GM23338 (cell line): ENCODE measurements around the gene DEDD2. TPM values are rescaled to one million over a fixed set of nuclear protein-coding genes. Genes with fewer than 3 reads are reported as not detected.

Source experiments
- ATAC-seq: fragments of 200-7000 bp; cut with Tn5 transposase; 3 replicates; pipeline ENCODE4 v1.9.1; 2020
- DNase-seq: peaks from one replicate; pipeline ENCODE4 v3.0.0-alpha.2; 2015; ENCODE audit warnings: low spot score
- H2AFZ ChIP-seq: fragments of 200-600 bp; sonication (generic); 2 replicates; pipeline ENCODE4 v1.8.0; 2016; ENCODE audit warnings: antibody characterized with exemption, mild to moderate bottlenecking, moderate library complexity
- H3F3A ChIP-seq: fragments of 200-600 bp; sonication (generic); replicated peaks from 2 replicates; pipeline ENCODE4 v1.8.0; 2017; ENCODE audit warnings: antibody characterized with exemption, mixed run types, low read depth
- H3K27ac ChIP-seq: fragments of 200-600 bp; sonication (generic); 2 replicates; pipeline ENCODE4 v1.6.1; 2016; ENCODE audit warnings: low read depth
- H3K27me3 ChIP-seq: fragments of 200-600 bp; sonication (generic); 2 replicates; pipeline ENCODE4 v1.8.0; 2016; ENCODE audit warnings: mild to moderate bottlenecking, mixed run types, moderate library complexity; ENCODE audit not compliant: insufficient read depth
- H3K36me3 ChIP-seq: fragments of 200-600 bp; sonication (generic); 2 replicates; pipeline ENCODE4 v1.8.0; 2016; ENCODE audit warnings: mild to moderate bottlenecking; ENCODE audit not compliant: insufficient read depth
- H3K4me1 ChIP-seq: fragments of 200-600 bp; sonication (generic); 2 replicates; pipeline ENCODE4 v1.8.0; 2016; ENCODE audit warnings: mild to moderate bottlenecking, moderate library complexity; ENCODE audit not compliant: insufficient read depth
- H3K4me2 ChIP-seq: fragments of 200-600 bp; sonication (generic); 2 replicates; pipeline ENCODE4 v1.7.1; 2017; ENCODE audit warnings: mixed run types
- H3K4me3 ChIP-seq: fragments of 200-600 bp; sonication (generic); 2 replicates; pipeline ENCODE4 v1.6.1; 2016; ENCODE audit warnings: mixed run types
- H3K79me2 ChIP-seq: fragments of 200-600 bp; sonication (generic); replicated peaks from 2 replicates; pipeline ENCODE4 v1.8.0; 2017; ENCODE audit warnings: mild to moderate bottlenecking; ENCODE audit not compliant: insufficient read depth
- H3K9me2 ChIP-seq: fragments of 200-600 bp; sonication (generic); 2 replicates; pipeline ENCODE4 v1.8.0; 2017; ENCODE audit not compliant: insufficient read depth
- H4K20me1 ChIP-seq: fragments of 200-600 bp; sonication (generic); replicated peaks from 2 replicates; pipeline ENCODE4 v1.8.0; 2017; ENCODE audit warnings: mild to moderate bottlenecking; ENCODE audit not compliant: insufficient read depth
- H3K27ac Mint-ChIP-seq: 2 replicates; pipeline ENCODE4 v1.8.0; 2020; ENCODE audit warnings: inconsistent platforms, mild to moderate bottlenecking, moderate library complexity, mixed read lengths
- H3K27me3 Mint-ChIP-seq: 3 replicates; pipeline ENCODE4 v1.8.0; 2022; ENCODE audit warnings: low read depth, mild to moderate bottlenecking, moderate library complexity, mixed read lengths, inconsistent platforms; ENCODE audit not compliant: insufficient read depth, poor library complexity
- H3K36me3 Mint-ChIP-seq: 3 replicates; pipeline ENCODE4 v1.8.0; 2021; ENCODE audit warnings: low read depth, mild to moderate bottlenecking, inconsistent platforms, moderate library complexity, mixed read lengths
- H3K4me1 Mint-ChIP-seq: 3 replicates; pipeline ENCODE4 v1.8.0; 2020; ENCODE audit warnings: mild to moderate bottlenecking, inconsistent platforms, mixed read lengths
- H3K4me3 Mint-ChIP-seq: 3 replicates; pipeline ENCODE4 v1.8.0; 2021; ENCODE audit warnings: moderate library complexity, mild to moderate bottlenecking, inconsistent platforms, mixed read lengths
- H3K9me3 Mint-ChIP-seq: 3 replicates; pipeline ENCODE4 v1.8.0; 2020; ENCODE audit warnings: moderate library complexity, mild to moderate bottlenecking, inconsistent platforms, mixed read lengths
- CREB1 ChIP-seq: fragments of 250-450 bp; sonication (Bioruptor Pico); IDR thresholded peaks from 2 replicates; pipeline ENCODE4 v1.5.0; 2020; ENCODE audit warnings: low read depth, mild to moderate bottlenecking, moderate library complexity
- POLR2AphosphoS5 ChIP-seq: IDR thresholded peaks from 2 replicates; pipeline ENCODE4 v1.6.1; 2016; ENCODE audit warnings: antibody characterized with exemption, low read depth
- REST ChIP-seq: IDR thresholded peaks from one replicate; pipeline ENCODE4 v1.6.1; 2018; ENCODE audit warnings: antibody characterized with exemption; ENCODE audit not compliant: unreplicated experiment
- polyA plus RNA-seq: library from polyadenylated mRNA; unstranded; fragments of >200 nt; fragmentation: Nextera tagmentation; extraction: Ambion mirVana; gene quantifications from 2 replicates; pipeline ENCODE4 v1.2.1, GENCODE V29; 2016
- total RNA-seq: library from RNA; depleted of rRNA; stranded (reverse); fragments of >200 nt; shearing (Covaris generic); gene quantifications from 2 replicates; pipeline ENCODE4 v1.2.3, GENCODE V29; 2014
- TF ChIP-seq, protein P1 (sequence below), 2 experiments: fragments of 200-600 bp in 1 of 2; sonication (generic) in 1 of 2; conservative IDR thresholded peaks; 2 replicates each; pipeline versions ENCODE4 v1.5.1 to v1.6.1; 2016 to 2017; ENCODE audit warnings: antibody characterized with exemption in 2 of 2, low read depth in 2 of 2, mild to moderate bottlenecking in 2 of 2, moderate library complexity in 1 of 2

DEDD2 gene
- total and polyA plus RNA-seq, 2 experiments from 2014 or later, result 23.4 to 63.0 TPM

GRCh38 chr19:42219812-42220750 lies 2.6 kb upstream of the DEDD2 start, which contains the start of gene ZNF526:
Gene ZNF526, plus strand, starts transcription at chr19:42220312. Its CDS starts 4,092 bp downstream, at chr19:42224404.
- Histone ChIP-seq H3K4me1 (peaks cover 9% of the 10 kb centered on the region), H3K27ac (peak within 1 kb of the TSS; percentile 41), H2AFZ (no peak within 1 kb of the TSS; the same call in 1 of the 2 replicates), H3K9me2 (no peaks in the 10 kb centered on the region), H3K79me2 (peaks cover 40% of the 10 kb centered on the region), H3K4me2 (peak within 1 kb of the TSS; percentile 95), H3K4me3 (peak within 1 kb of the TSS; percentile 89), H3K27me3 (no peaks in the 10 kb centered on the region), H4K20me1 (peaks cover 24% of the 10 kb centered on the region), H3F3A (peaks cover 28% of the 10 kb centered on the region), H3K36me3 (no peaks in the 10 kb centered on the region)
- H3K27ac Mint-ChIP-seq, result peak within 1 kb of the TSS; percentile 94
- ATAC-seq (peak; percentile 81), DNase-seq (peak; percentile 99)
- TF ChIP-seq, protein P1, sequence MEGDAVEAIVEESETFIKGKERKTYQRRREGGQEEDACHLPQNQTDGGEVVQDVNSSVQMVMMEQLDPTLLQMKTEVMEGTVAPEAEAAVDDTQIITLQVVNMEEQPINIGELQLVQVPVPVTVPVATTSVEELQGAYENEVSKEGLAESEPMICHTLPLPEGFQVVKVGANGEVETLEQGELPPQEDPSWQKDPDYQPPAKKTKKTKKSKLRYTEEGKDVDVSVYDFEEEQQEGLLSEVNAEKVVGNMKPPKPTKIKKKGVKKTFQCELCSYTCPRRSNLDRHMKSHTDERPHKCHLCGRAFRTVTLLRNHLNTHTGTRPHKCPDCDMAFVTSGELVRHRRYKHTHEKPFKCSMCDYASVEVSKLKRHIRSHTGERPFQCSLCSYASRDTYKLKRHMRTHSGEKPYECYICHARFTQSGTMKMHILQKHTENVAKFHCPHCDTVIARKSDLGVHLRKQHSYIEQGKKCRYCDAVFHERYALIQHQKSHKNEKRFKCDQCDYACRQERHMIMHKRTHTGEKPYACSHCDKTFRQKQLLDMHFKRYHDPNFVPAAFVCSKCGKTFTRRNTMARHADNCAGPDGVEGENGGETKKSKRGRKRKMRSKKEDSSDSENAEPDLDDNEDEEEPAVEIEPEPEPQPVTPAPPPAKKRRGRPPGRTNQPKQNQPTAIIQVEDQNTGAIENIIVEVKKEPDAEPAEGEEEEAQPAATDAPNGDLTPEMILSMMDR (conservative IDR thresholded peaks at IDR 0.05; ENCODE audit: low read depth in 2 of 2), result no peak; a peak in 1 of 4 replicates
- peak; percentile 43; the same call in 1 of the 2 replicates for TF ChIP-seq CREB1 (CRISPR knock-in tag)
- peak; percentile 95 for TF ChIP-seq POLR2AphosphoS5
- peaks cover 32% of the 10 kb centered on the region for H3K4me1 Mint-ChIP-seq
- H3K36me3 Mint-ChIP-seq, result peaks cover 30% of the 10 kb centered on the region
- peak within 1 kb of the TSS; percentile 94 for H3K4me3 Mint-ChIP-seq
- peaks cover 30% of the 10 kb centered on the region for H3K27me3 Mint-ChIP-seq
- no peaks in the 10 kb centered on the region for H3K9me3 Mint-ChIP-seq

GRCh38 chr19:42216653-42217519 lies 591 bp downstream of the DEDD2 start:
- TF ChIP-seq CREB1 (CRISPR knock-in tag) (peak; percentile 45; the same call in 1 of the 2 replicates), REST (no peak)
- Histone ChIP-seq H3K79me2 (peaks cover 60% of the 10 kb centered on the region), H4K20me1 (peaks cover 29% of the 10 kb centered on the region), H3F3A (peaks cover 28% of the 10 kb centered on the region), H3K36me3 (peaks cover 17% of the 10 kb centered on the region; the same call in 1 of the 2 replicates), H3K4me2 (peak overlapping the region; percentile 96), H3K27me3 (no peaks in the 10 kb centered on the region), H3K27ac (peak overlapping the region; percentile 96), H2AFZ (no peak overlapping the region), H3K9me2 (no peaks in the 10 kb centered on the region), H3K4me1 (peaks cover 9% of the 10 kb centered on the region), H3K4me3 (peak overlapping the region; percentile 92)
- peak; percentile 56 for ATAC-seq
- peak; percentile 80 for DNase-seq
- Mint-ChIP-seq H3K9me3 (no peaks in the 10 kb centered on the region), H3K27ac (peak overlapping the region; percentile 97), H3K4me1 (peaks cover 34% of the 10 kb centered on the region), H3K4me3 (peak overlapping the region; percentile 94), H3K27me3 (peaks cover 29% of the 10 kb centered on the region), H3K36me3 (peaks cover 36% of the 10 kb centered on the region)
